Liver (tissue), 3 donors: Measurements from ENCODE around the gene KCNJ10.

ENCODE experiments used
- ATF3 ChIP-seq: IDR thresholded peaks from 2 replicates; pipeline ENCODE4 v1.6.1; 2016; ENCODE audit warnings: antibody characterized with exemption
- CTCF ChIP-seq: fragments of 150-350 bp; IDR thresholded peaks from 2 replicates; pipeline ENCODE4 v1.5.1; 2017; ENCODE audit warnings: improper control_type of control experiment, low read depth, low read length; ENCODE audit not compliant: missing input control
- GABPA ChIP-seq, 2 donors: IDR thresholded peaks in 1 of 2; conservative IDR thresholded peaks in 1 of 2; 2 replicates each; pipeline ENCODE4 v1.6.1; 2016; ENCODE audit warnings: antibody characterized with exemption in 2 of 2, mild to moderate bottlenecking in 1 of 2, moderate library complexity in 1 of 2
- HNF4A ChIP-seq, 2 donors: conservative IDR thresholded peaks; 2 replicates each; pipeline ENCODE4 v1.6.1; 2016; ENCODE audit warnings: antibody characterized with exemption in 2 of 2, mild to moderate bottlenecking in 2 of 2
- HNF4G ChIP-seq: IDR thresholded peaks from 2 replicates; pipeline ENCODE4 v1.6.1; 2016; ENCODE audit warnings: antibody characterized with exemption
- JUND ChIP-seq, 2 donors: IDR thresholded peaks; 2 replicates each; pipeline ENCODE4 v1.6.1; 2016; ENCODE audit warnings: antibody characterized with exemption in 2 of 2
- RAD21 ChIP-seq, 2 donors: IDR thresholded peaks; 2 replicates each; pipeline ENCODE4 v1.6.1; 2016; ENCODE audit warnings: antibody characterized with exemption in 2 of 2, mild to moderate bottlenecking in 2 of 2
- RXRA ChIP-seq, 2 donors: IDR thresholded peaks; 2 replicates each; pipeline ENCODE4 v1.6.1; 2017 to 2018; ENCODE audit warnings: antibody characterized with exemption in 2 of 2, mild to moderate bottlenecking in 1 of 2
- SP1 ChIP-seq: IDR thresholded peaks from 2 replicates; pipeline ENCODE4 v1.6.1; 2018; ENCODE audit warnings: antibody characterized with exemption, mild to moderate bottlenecking
- TAF1 ChIP-seq: conservative IDR thresholded peaks from 2 replicates; pipeline ENCODE4 v1.6.1; 2016; ENCODE audit warnings: antibody characterized with exemption, mild to moderate bottlenecking
- ZBTB33 ChIP-seq: IDR thresholded peaks from 2 replicates; pipeline ENCODE4 v1.6.1; 2016; ENCODE audit warnings: antibody characterized with exemption
- donor health status: healthy.
- donor health status: healthy.

- TF ChIP-seq CTCF (no peak), HNF4G (no peak), ZBTB33 (no peak), ATF3 (no peak), RAD21 (IDR thresholded peaks at IDR 0.05) (no peak), SP1 (no peak), RXRA (IDR thresholded peaks at IDR 0.05) (no peak), HNF4A (conservative IDR thresholded peaks at IDR 0.05) (no peak), JUND (IDR thresholded peaks at IDR 0.05) (no peak), TAF1 (no peak), GABPA (IDR thresholded peaks at IDR 0.05 in 1 of 2, conservative IDR thresholded peaks at IDR 0.05 in 1 of 2) (no peak)
Measured at GRCh38 chr1:160064164-160064563, 5.8 kb downstream of the KCNJ10 start.
